Gastrocnemius medialis (tissue), 4 donors: Measurements from ENCODE around the gene RAB3IL1. TPM values are rescaled to one million over a fixed set of nuclear protein-coding genes. Genes with fewer than 3 reads are reported as not detected.

Source experiments
- ATAC-seq, 2 donors: fragments of 150-250 bp; one replicate each; pipeline ENCODE4 v1.9.1; 2016
- DNase-seq, 2 donors: peaks; one replicate each; pipeline ENCODE4 v3.0.0-alpha.2; 2019
- H3K27ac ChIP-seq, 4 donors: fragments of 200-600 bp; sonication (generic); 1 replicate in 1 of 4; 2 replicates in 3 of 4; pipeline ENCODE4 v1.5.1; 2016 to 2018; ENCODE audit warnings: mild to moderate bottlenecking in 2 of 4, moderate library complexity in 1 of 4
- H3K27me3 ChIP-seq, 3 donors: fragments of 200-600 bp; sonication (generic) in 2 of 3; 1 replicate in 1 of 3; 2 replicates in 2 of 3; pipeline versions ENCODE4 v1.5.1 to v1.6.0; 2016 to 2019; ENCODE audit warnings: mild to moderate bottlenecking in 1 of 3, moderate library complexity in 1 of 3
- H3K36me3 ChIP-seq, 2 donors: fragments of 200-600 bp; sonication (generic) in 1 of 2; one replicate each; pipeline ENCODE4 v1.5.1; 2017 to 2018
- H3K4me1 ChIP-seq, 2 donors: fragments of 200-600 bp; sonication (generic) in 1 of 2; one replicate each; pipeline ENCODE4 v1.5.1; 2016 to 2017; ENCODE audit warnings: mild to moderate bottlenecking in 2 of 2
- H3K4me3 ChIP-seq, 4 donors: fragments of 200-600 bp; sonication (generic) in 3 of 4; 1 replicate in 1 of 4; 2 replicates in 3 of 4; pipeline ENCODE4 v1.5.1; 2016 to 2019; ENCODE audit warnings: mild to moderate bottlenecking in 2 of 4
- H3K9me3 ChIP-seq, 3 donors: fragments of 200-600 bp; sonication (generic) in 2 of 3; 1 replicate in 1 of 3; 2 replicates in 2 of 3; pipeline ENCODE4 v1.5.1; 2016 to 2019
- CTCF ChIP-seq, 5 experiments: fragments of 450-650 bp in 3 of 5; fragments of 200-600 bp in 2 of 5; sonication (generic) in 2 of 5; IDR thresholded peaks in 4 of 5; conservative IDR thresholded peaks in 1 of 5; 1 replicate in 4 of 5; 2 replicates in 1 of 5; pipeline ENCODE4 v1.5.1; 2016 to 2019; ENCODE audit warnings: antibody characterized with exemption in 5 of 5, mild to moderate bottlenecking in 3 of 5, moderate library complexity in 3 of 5
- POLR2A ChIP-seq, 2 donors: fragments of 450-650 bp; IDR thresholded peaks; one replicate each; pipeline ENCODE4 v1.6.1; 2017; ENCODE audit warnings: antibody characterized with exemption in 2 of 2, mild to moderate bottlenecking in 2 of 2, moderate library complexity in 2 of 2
- in situ Hi-C, 4 donors: fragments of 200-750 bp; cut with MboI; loops; one replicate each; pipeline versions ENCODE4 v1.15.0 to v1.8.0; 2017; ENCODE audit warnings: low sequenced_read_pairs in 4 of 4
- intact Hi-C: fragments of 100-400 bp; cut with DNase I; formaldehyde crosslinking; loops from one replicate; pipeline ENCODE4 v1.15.1; 2023; ENCODE audit warnings: low total_unique reads
- total RNA-seq, 4 donors: library from RNA; depleted of rRNA; stranded (reverse); fragments of >200 nt; gene quantifications; one replicate each; pipeline versions ENCODE4 v1.1.0 to v1.2.3, GENCODE V29; 2016

RAB3IL1 gene
- total RNA-seq, 4 donors from 2014 or later: 3.9 to 5.4 (median 4.9) TPM

GRCh38 chr11:61868571-61869428 lies 48.6 kb downstream of the RAB3IL1 start:
- intact Hi-C loops (no loop called here), in situ Hi-C loops (no loop called here)
- Histone ChIP-seq H3K9me3 (no peaks in the 10 kb centered on the region), H3K4me3 (no peak overlapping the region), H3K36me3 (no peaks in the 10 kb centered on the region), H3K27ac (no peak overlapping the region), H3K4me1 (no peaks in the 10 kb centered on the region), H3K27me3 (no peaks in the 10 kb centered on the region)
- ATAC-seq (no peak), DNase-seq (no peak)
- TF ChIP-seq CTCF (IDR thresholded peaks at IDR 0.05 in 4 of 5, conservative IDR thresholded peaks at IDR 0.05 in 1 of 5): no peak
- TF ChIP-seq POLR2A (IDR thresholded peaks at IDR 0.05): no peak

GRCh38 chr11:61866958-61867343 lies 50.4 kb downstream of the RAB3IL1 start:
- Histone ChIP-seq H3K27ac (no peak overlapping the region), H3K4me3 (no peak overlapping the region), H3K4me1 (no peaks in the 10 kb centered on the region), H3K36me3 (no peaks in the 10 kb centered on the region), H3K27me3 (no peaks in the 10 kb centered on the region), H3K9me3 (no peaks in the 10 kb centered on the region)
- intact Hi-C loops (no loop called here), in situ Hi-C loops (no loop called here)
- DNase-seq: no peak
- TF ChIP-seq CTCF (IDR thresholded peaks at IDR 0.05 in 4 of 5, conservative IDR thresholded peaks at IDR 0.05 in 1 of 5): no peak
- TF ChIP-seq POLR2A (IDR thresholded peaks at IDR 0.05): no peak
- ATAC-seq: no peak

- in situ Hi-C loops (no loop called here), intact Hi-C loops (no loop called here)
- TF ChIP-seq POLR2A (IDR thresholded peaks at IDR 0.05) (no peak), CTCF (IDR thresholded peaks at IDR 0.05 in 4 of 5, conservative IDR thresholded peaks at IDR 0.05 in 1 of 5) (no peak)
- ATAC-seq (no peak), DNase-seq (no peak)
- Histone ChIP-seq H3K27ac (no peak overlapping the region), H3K36me3 (no peaks in the 10 kb centered on the region), H3K4me1 (no peaks in the 10 kb centered on the region), H3K9me3 (no peaks in the 10 kb centered on the region), H3K4me3 (no peak overlapping the region), H3K27me3 (no peaks in the 10 kb centered on the region)
Measured at GRCh38 chr11:61866231-61866957, 51.0 kb downstream of the RAB3IL1 start.

GRCh38 chr11:61864814-61865775 lies 52.3 kb downstream of the RAB3IL1 start:
- Histone ChIP-seq H3K9me3 (no peaks in the 10 kb centered on the region), H3K36me3 (no peaks in the 10 kb centered on the region), H3K27me3 (no peaks in the 10 kb centered on the region), H3K27ac (no peak overlapping the region), H3K4me3 (no peak overlapping the region), H3K4me1 (no peaks in the 10 kb centered on the region)
- in situ Hi-C loops: no loop called here
- TF ChIP-seq CTCF (IDR thresholded peaks at IDR 0.05 in 4 of 5, conservative IDR thresholded peaks at IDR 0.05 in 1 of 5) (no peak), POLR2A (IDR thresholded peaks at IDR 0.05) (no peak)
- no peak for ATAC-seq
- intact Hi-C loops: no loop called here
- no peak for DNase-seq
